ENCODE measurements around the gene SAP130.

Gene SAP130

DNA sequence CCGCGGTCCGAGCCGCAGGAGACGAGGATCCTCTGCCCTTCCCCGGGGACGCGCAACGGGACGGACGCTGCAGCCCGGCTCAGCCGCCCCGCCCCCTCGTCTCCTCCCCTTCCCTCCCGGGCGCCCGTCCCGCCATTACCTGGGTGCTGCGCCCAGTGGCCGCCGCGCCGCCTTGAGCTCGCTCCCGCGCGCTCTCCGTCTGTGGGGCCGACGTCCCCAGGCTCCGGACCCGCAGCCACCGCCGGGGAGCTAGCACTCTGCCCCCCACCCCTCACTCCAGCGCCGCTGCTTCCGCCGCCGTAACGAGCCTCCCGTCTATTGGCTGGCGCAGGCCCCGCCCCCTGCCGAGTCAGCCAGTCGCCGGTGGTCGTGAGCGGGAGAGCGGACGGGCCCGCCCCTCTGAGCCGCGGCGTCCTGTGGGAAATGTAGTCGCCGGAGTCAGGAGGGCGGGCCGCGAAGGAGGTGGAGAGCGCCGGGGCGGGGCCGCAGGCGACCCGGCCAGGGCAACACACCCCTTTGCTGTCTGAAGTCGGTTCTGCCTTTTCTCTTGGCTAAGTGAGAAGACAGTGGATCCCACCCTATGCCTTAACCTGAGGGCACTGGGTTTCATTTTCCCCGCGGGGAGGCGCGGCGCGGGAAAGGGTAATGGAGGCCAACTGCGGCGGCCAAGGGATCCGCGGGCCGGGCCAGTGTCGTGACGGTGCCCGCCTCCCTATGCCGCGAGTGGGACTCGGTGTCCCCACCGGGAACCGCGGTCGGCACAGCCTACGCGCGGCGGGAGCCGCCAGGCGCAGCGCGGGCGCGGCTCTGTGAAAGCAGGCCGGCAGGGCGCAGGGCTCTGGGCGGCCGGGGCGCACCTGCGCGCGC, at the start of gene SAP130:
SAP130 (minus strand) TSS at position 259 of the 867 bp plus-strand sequence. CDS start 1,767 bp downstream, outside the sequence.
- H3K79me2 ChIP-seq = peaks cover 28% of the 10 kb centered on the region
- H2AFZ ChIP-seq = peak within 1 kb of the TSS; percentile 92
- no peaks in the 10 kb centered on the region for H3K27me3 ChIP-seq (ENCODE audit: control insufficient read depth, insufficient read depth, low read length)
- peak within 1 kb of the TSS; percentile 85 for H3K4me2 ChIP-seq (ENCODE audit: low read length)
- TF ChIP-seq, protein P1, sequence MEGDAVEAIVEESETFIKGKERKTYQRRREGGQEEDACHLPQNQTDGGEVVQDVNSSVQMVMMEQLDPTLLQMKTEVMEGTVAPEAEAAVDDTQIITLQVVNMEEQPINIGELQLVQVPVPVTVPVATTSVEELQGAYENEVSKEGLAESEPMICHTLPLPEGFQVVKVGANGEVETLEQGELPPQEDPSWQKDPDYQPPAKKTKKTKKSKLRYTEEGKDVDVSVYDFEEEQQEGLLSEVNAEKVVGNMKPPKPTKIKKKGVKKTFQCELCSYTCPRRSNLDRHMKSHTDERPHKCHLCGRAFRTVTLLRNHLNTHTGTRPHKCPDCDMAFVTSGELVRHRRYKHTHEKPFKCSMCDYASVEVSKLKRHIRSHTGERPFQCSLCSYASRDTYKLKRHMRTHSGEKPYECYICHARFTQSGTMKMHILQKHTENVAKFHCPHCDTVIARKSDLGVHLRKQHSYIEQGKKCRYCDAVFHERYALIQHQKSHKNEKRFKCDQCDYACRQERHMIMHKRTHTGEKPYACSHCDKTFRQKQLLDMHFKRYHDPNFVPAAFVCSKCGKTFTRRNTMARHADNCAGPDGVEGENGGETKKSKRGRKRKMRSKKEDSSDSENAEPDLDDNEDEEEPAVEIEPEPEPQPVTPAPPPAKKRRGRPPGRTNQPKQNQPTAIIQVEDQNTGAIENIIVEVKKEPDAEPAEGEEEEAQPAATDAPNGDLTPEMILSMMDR (IDR thresholded peaks at IDR 0.05) = no peak
- H3K4me1 ChIP-seq = peaks cover 4% of the 10 kb centered on the region
- no peaks in the 10 kb centered on the region for H3K36me3 ChIP-seq (ENCODE audit: control insufficient read depth, insufficient read depth, low read length)
- H3K4me3 ChIP-seq (ENCODE audit: low read depth, low read length) = peak within 1 kb of the TSS; percentile 89
- H3K27ac ChIP-seq = peak within 1 kb of the TSS; percentile 94
- no peaks in the 10 kb centered on the region for H3K9me3 ChIP-seq (ENCODE audit: control insufficient read depth, low read length)
- peak within 1 kb of the TSS; percentile 85 for H3K9ac ChIP-seq

DNA sequence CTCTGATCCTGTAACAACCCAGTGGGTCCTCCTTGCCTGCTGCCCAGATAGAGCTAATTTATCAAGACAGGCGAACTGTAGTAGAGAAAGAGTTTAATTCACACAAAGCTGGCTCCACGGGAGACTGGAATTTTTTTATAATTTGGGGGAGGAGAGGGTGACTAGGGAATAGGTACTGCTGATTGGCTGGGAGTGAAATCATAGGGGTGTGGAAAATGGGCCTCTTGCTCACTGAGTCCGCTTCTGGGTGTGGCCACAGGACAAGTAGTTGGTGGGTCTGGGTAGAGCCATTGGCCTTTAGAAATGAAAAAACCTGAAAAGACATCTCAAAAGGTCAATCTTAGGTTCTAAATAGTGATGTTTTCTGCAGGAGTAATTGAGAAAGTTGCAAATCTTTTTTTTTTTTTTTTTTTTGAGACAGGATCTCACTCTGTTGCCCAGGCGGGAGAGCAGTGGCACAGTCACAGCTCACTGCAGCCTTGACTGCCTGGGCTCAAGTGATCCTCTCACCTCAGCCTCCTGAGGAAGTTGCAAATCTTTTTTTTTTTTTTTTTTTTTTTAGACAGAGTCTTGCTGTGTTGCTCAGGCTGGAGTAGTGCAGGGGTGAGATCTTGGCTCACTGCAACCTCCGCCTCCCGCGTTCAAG, 48.7 kb upstream of the SAP130 start:
- H3K27ac ChIP-seq = no peak overlapping the region
- no peak overlapping the region for H3K4me2 ChIP-seq (ENCODE audit: low read length)
- no peaks in the 10 kb centered on the region for H3K27me3 ChIP-seq (ENCODE audit: control insufficient read depth, insufficient read depth, low read length)
- H3K9ac ChIP-seq = no peak overlapping the region
- H3K4me3 ChIP-seq (ENCODE audit: low read depth, low read length) = no peak overlapping the region
- H3K4me1 ChIP-seq = no peaks in the 10 kb centered on the region
- H3K9me3 ChIP-seq (ENCODE audit: control insufficient read depth, low read length) = no peaks in the 10 kb centered on the region
- H2AFZ ChIP-seq = no peak overlapping the region
- H3K36me3 ChIP-seq (ENCODE audit: control insufficient read depth, insufficient read depth, low read length) = no peaks in the 10 kb centered on the region
- TF ChIP-seq, protein P1 (IDR thresholded peaks at IDR 0.05) = no peak
- H3K79me2 ChIP-seq = no peaks in the 10 kb centered on the region

- Histone ChIP-seq H3K4me3 (ENCODE audit: low read depth, low read length) (no peak overlapping the region), H3K79me2 (no peaks in the 10 kb centered on the region), H3K27ac (no peak overlapping the region), H3K4me1 (no peaks in the 10 kb centered on the region), H3K9me3 (ENCODE audit: control insufficient read depth, low read length) (no peaks in the 10 kb centered on the region), H3K4me2 (ENCODE audit: low read length) (no peak overlapping the region), H3K9ac (no peak overlapping the region), H3K36me3 (ENCODE audit: control insufficient read depth, insufficient read depth, low read length) (no peaks in the 10 kb centered on the region), H3K27me3 (ENCODE audit: control insufficient read depth, insufficient read depth, low read length) (no peaks in the 10 kb centered on the region), H2AFZ (no peak overlapping the region)
- TF ChIP-seq, protein P1 (IDR thresholded peaks at IDR 0.05) = no peak
Observed at GRCh38 chr2:128073278-128073677, 45.4 kb upstream of the SAP130 start.

DNA sequence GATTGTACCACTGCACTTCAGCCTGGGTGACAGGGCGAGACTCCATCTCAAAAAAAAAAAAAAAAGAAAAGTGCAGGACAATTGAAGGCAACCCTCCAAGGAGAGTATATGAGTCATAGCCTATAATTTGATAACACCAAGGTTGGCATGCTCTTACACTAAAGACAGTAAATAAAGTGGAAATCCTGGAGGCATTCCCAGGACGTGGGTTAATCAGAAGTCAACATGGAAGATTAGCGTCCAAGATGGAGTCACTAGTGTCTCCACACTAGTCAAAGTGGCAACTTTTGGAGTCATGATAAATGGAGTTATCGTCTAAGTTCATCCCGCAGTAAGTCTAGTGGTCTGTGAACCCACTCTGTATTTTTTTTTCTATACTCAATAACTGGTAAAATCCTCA, 41.9 kb upstream of the SAP130 start:
- no peaks in the 10 kb centered on the region for H3K36me3 ChIP-seq (ENCODE audit: control insufficient read depth, insufficient read depth, low read length)
- no peak overlapping the region for H3K4me2 ChIP-seq (ENCODE audit: low read length)
- H2AFZ ChIP-seq = no peak overlapping the region
- no peaks in the 10 kb centered on the region for H3K9me3 ChIP-seq (ENCODE audit: control insufficient read depth, low read length)
- no peaks in the 10 kb centered on the region for H3K4me1 ChIP-seq
- TF ChIP-seq, protein P1 (IDR thresholded peaks at IDR 0.05) = no peak
- no peak overlapping the region for H3K4me3 ChIP-seq (ENCODE audit: low read depth, low read length)
- H3K9ac ChIP-seq = no peak overlapping the region
- H3K27me3 ChIP-seq (ENCODE audit: control insufficient read depth, insufficient read depth, low read length) = no peaks in the 10 kb centered on the region
- no peaks in the 10 kb centered on the region for H3K79me2 ChIP-seq
- H3K27ac ChIP-seq = no peak overlapping the region

All from parathyroid adenoma (tissue), 2 donors.